Muscle layer of duodenum (tissue), 2 donors: ENCODE data around the gene MAB21L4.

Source experiments
- H3K27ac ChIP-seq: one replicate; pipeline ENCODE4 v1.7.0; 2013; ENCODE audit warnings: mild to moderate bottlenecking, low read length
- H3K27me3 ChIP-seq: one replicate; pipeline ENCODE4 v1.7.0; 2013; ENCODE audit warnings: low read depth, mild to moderate bottlenecking, control low read depth, low read length
- H3K36me3 ChIP-seq, 2 donors: one replicate each; pipeline ENCODE4 v1.7.0; 2013; ENCODE audit warnings: low read length in 2 of 2, control low read depth in 1 of 2, mild to moderate bottlenecking in 1 of 2; ENCODE audit not compliant: insufficient read depth in 2 of 2, control insufficient read depth in 1 of 2
- H3K4me1 ChIP-seq, 2 donors: one replicate each; pipeline ENCODE4 v1.7.0; 2013; ENCODE audit warnings: low read length in 2 of 2, mild to moderate bottlenecking in 2 of 2, control low read depth in 1 of 2, moderate library complexity in 1 of 2; ENCODE audit not compliant: insufficient read depth in 2 of 2, control insufficient read depth in 1 of 2
- H3K4me3 ChIP-seq, 2 donors: one replicate each; pipeline ENCODE4 v1.7.0; 2013; ENCODE audit warnings: low read length in 2 of 2, low read depth in 1 of 2, mild to moderate bottlenecking in 1 of 2
- H3K9me3 ChIP-seq, 2 donors: one replicate each; pipeline ENCODE4 v1.7.0; 2013; ENCODE audit warnings: low read length in 2 of 2, control low read depth in 1 of 2, mild to moderate bottlenecking in 1 of 2; ENCODE audit not compliant: control insufficient read depth in 1 of 2
- donor health status: healthy.

The MAB21L4 gene

GRCh38 chr2:240857039-240858008 lies 38.6 kb downstream of the MAB21L4 start:
- Histone ChIP-seq H3K9me3 (no peaks in the 10 kb centered on the region), H3K36me3 (no peaks in the 10 kb centered on the region), H3K4me3 (no peak overlapping the region), H3K27me3 (no peaks in the 10 kb centered on the region), H3K27ac (no peak overlapping the region), H3K4me1 (no peaks in the 10 kb centered on the region)

DNA sequence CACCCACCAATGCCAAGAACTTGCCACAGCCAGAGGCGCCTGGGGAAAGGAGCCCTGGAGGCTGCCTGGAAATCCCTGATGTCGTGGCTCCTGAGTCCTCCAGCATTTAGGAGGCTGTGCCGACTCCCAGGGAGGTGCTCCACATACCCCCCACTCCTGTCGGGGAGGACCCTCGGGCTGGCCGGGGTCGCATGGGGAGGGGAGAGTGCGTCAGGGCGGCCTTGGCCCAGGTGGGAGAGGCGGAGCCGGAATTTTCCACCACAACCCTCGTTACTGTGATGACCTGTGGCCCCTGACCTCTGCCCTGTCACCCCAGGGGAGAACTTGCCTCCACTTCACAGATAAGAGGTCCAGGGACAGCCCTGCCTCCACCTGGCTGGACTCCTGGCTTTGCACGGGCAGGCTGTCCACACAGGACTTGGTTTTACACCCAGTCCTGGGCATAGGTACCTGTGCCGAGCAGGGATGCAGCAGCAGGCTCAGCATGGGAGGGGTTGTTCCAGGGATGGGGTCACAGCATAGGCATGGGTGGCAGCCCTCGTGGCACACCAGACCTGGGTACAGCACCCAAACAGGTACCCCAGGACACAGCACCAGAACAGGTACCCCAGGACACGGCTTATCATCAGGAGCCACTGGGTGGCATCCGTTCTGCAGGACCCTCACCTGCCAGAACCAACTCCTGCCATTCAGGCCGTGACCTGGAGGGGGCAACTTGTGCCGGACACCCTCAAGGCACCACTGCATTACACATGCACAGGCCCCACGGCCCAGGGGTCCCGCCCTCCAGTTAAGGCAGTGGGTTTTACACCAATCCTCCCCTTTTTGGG lies 39.6 kb downstream of the MAB21L4 start:
- Histone ChIP-seq H3K27me3 (no peaks in the 10 kb centered on the region), H3K9me3 (no peaks in the 10 kb centered on the region), H3K4me3 (no peak overlapping the region), H3K4me1 (no peaks in the 10 kb centered on the region), H3K36me3 (no peaks in the 10 kb centered on the region), H3K27ac (no peak overlapping the region)

- Histone ChIP-seq H3K4me3 (no peak overlapping the region), H3K27ac (no peak overlapping the region), H3K36me3 (no peaks in the 10 kb centered on the region), H3K27me3 (no peaks in the 10 kb centered on the region), H3K9me3 (no peaks in the 10 kb centered on the region), H3K4me1 (no peaks in the 10 kb centered on the region)
These were observed 40.3 kb downstream of the MAB21L4 start for GRCh38 chr2:240855670-240856069.

DNA sequence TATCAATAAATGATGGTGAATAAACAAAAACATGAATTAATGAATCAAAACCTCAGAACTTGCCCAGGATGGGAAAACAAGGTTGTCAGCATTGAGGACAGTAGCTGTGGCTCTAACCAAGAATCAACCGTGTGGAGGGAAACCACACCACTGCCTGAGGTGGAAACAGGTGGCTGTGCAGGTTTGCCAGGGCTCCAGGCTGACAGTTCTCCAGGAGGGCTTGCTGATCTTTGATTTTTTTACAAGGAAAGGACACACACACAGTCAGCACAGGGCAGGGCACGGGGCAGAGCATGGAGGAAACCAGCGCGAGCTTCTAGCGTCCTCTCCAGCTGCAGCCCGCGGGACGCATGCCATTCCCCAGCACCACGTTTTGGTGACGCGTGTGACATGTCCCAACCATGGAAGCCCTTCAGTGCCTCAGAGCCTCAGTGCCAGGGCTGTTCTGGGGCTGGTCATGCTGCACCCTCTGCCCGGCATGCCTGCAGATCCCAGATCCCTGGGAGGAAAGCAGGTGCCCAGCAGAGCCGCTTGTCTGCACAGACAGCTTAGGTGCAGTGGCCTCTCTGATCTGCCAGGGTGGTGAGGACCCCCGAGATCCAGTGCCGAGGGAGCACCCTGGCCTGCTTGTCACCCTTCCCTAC lies 43.2 kb downstream of the MAB21L4 start:
- no peaks in the 10 kb centered on the region for H3K9me3 ChIP-seq
- H3K27me3 ChIP-seq = no peaks in the 10 kb centered on the region
- no peak overlapping the region for H3K27ac ChIP-seq
- no peaks in the 10 kb centered on the region for H3K4me1 ChIP-seq
- H3K4me3 ChIP-seq = no peak overlapping the region
- H3K36me3 ChIP-seq = no peaks in the 10 kb centered on the region

GRCh38 chr2:240851078-240851991 lies 44.6 kb downstream of the MAB21L4 start:
- H3K4me3 ChIP-seq = no peak overlapping the region
- H3K27ac ChIP-seq = no peak overlapping the region
- H3K4me1 ChIP-seq = no peaks in the 10 kb centered on the region
- no peaks in the 10 kb centered on the region for H3K36me3 ChIP-seq
- no peaks in the 10 kb centered on the region for H3K9me3 ChIP-seq
- no peaks in the 10 kb centered on the region for H3K27me3 ChIP-seq

DNA sequence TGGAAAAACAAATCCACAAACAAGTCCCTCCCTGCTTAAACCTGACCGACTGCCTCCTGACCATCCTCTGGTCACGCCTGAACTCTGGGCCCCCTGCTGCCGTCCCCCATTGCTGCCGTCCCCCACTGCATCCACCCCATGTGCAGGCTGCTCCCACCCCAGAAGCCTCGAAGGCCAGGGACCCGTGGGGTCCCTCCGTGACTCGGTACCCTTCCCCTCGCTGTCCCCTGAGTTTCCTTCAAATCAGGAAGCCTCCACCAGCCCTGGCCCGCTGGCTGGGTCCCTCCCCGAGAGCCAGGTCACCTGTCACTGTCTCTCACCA lies 45.2 kb downstream of the MAB21L4 start:
- no peak overlapping the region for H3K4me3 ChIP-seq
- H3K36me3 ChIP-seq = no peaks in the 10 kb centered on the region
- no peaks in the 10 kb centered on the region for H3K9me3 ChIP-seq
- no peak overlapping the region for H3K27ac ChIP-seq
- H3K4me1 ChIP-seq = no peaks in the 10 kb centered on the region
- no peaks in the 10 kb centered on the region for H3K27me3 ChIP-seq

DNA sequence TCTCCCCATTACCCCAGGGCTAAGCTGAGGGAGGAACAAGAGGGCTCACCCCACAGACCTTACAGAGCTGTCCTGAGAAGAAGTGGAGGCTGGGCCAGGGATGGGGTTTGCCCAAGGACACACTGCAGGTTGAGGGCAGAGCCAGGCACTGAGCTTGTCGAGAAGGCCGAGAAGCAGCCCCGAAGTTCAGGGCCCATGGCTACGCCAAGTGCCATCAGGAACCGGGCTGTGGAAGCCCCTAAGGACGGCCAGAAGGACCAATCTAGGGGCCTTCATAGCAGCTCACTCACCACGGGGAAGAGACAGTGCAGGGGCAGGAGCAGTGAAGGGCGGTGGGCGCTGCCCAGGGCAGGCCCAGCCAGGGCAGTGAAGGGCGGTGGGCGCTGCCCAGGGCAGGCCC lies 45.9 kb downstream of the MAB21L4 start:
- Histone ChIP-seq H3K27me3 (no peaks in the 10 kb centered on the region), H3K36me3 (no peaks in the 10 kb centered on the region), H3K4me1 (no peaks in the 10 kb centered on the region), H3K9me3 (no peaks in the 10 kb centered on the region), H3K4me3 (no peak overlapping the region), H3K27ac (no peak overlapping the region)

GRCh38 chr2:240848900-240849680 lies 46.9 kb downstream of the MAB21L4 start:
- Histone ChIP-seq H3K36me3 (no peaks in the 10 kb centered on the region), H3K9me3 (no peaks in the 10 kb centered on the region), H3K4me1 (no peaks in the 10 kb centered on the region), H3K27me3 (no peaks in the 10 kb centered on the region), H3K27ac (no peak overlapping the region), H3K4me3 (no peak overlapping the region)

DNA sequence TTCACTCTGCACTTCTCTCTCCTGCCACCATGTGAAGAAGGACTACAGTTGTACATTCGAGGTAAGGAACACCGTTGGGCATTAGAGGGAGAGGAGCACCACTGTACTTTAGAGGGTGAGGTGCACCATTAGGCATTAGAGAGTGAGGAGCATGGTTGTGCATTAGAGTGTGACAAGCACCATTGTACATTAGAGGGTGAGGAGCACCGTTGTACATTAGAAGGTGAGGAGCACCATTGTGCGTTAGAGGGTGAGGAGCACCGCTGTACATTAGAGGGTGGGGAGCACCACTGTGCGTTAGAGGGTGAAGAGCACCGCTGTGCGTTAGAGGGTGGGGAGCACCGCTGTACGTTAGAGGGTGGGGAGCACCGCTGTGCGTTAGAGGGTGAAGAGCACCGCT lies 48.1 kb downstream of the MAB21L4 start:
- Histone ChIP-seq H3K4me3 (no peak overlapping the region), H3K9me3 (no peaks in the 10 kb centered on the region), H3K4me1 (no peaks in the 10 kb centered on the region), H3K27ac (no peak overlapping the region), H3K36me3 (no peaks in the 10 kb centered on the region), H3K27me3 (no peaks in the 10 kb centered on the region)

DNA sequence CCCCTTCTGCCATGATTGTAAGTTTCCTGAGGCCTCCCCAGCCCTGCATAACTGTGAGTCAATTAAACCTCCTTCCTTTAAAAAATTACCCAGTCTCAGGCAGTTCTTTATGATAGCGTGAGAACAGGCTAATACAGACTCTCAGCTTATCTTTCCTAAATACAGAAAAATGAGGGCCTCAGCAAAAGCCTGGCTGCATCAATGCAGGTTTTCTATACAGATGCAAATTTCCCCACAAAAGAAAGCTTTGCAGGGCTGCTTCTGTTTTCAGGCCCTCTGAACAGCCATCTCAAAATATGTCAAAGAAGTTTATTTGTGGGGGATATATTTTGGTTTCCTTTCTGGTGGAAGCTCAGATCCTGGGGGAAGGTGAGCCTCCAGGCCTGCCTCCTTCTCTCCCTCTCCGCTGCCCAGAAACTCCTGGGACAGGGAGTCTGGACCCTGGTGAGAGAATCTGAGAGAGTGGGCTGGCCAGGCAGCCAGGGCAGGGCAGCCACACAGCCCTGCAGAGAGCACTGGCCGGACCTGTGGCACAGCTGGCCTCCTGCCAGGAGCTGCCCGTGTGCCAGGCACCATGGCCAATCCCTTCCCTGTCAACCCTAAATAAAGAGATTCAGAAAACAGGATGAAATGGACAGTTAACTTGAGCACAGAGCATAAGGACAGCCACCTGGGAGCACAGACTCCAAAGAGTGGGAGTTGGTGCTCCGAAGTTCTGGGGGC lies 48.9 kb downstream of the MAB21L4 start:
- H3K9me3 ChIP-seq = no peaks in the 10 kb centered on the region
- H3K27me3 ChIP-seq = no peaks in the 10 kb centered on the region
- no peaks in the 10 kb centered on the region for H3K36me3 ChIP-seq
- no peak overlapping the region for H3K27ac ChIP-seq
- H3K4me1 ChIP-seq = no peaks in the 10 kb centered on the region
- no peak overlapping the region for H3K4me3 ChIP-seq
